ENCODE measurements around the gene SUPV3L1.

DNA sequence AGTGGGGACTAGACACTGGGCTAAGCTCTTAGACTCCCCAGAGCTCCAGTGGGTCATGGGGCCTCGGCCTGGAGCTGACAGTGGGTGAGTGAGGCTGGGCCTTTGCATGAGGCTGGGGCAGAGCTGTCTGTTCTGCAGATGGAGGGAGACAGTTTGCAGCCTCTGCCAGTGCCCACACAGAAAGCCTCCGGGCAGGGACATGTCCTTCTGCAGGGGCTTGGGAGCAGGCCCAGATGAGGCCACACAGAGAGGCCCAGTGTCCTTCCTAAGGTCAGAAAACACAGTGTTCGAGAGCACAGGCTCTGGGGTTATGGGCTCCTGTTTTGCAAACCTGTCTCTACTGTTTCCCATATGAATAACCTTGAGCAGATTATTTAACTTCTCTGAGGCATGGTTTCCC lies 73.1 kb downstream of the SUPV3L1 start:
- TF ChIP-seq CTCF (IDR thresholded peaks at IDR 0.05) (no peak), POLR2A (IDR thresholded peaks at IDR 0.05) (no peak)

All from ovary (tissue), 3 donors.